Esophagus squamous epithelium (tissue), 5 donors: ENCODE results near the gene FCSK. TPM values are rescaled to one million over a fixed set of nuclear protein-coding genes. Genes with fewer than 3 reads are reported as not detected.
"Not testable (repeated sequence)": the region's sequence is repeated elsewhere in the genome, so short reads cannot be mapped to it uniquely, and the experiment has no call there.

ENCODE experiments used
- DNase-seq: peaks from one replicate; lab custom pipeline; 2025; lab: John Stamatoyannopoulos, UW
- H3K27ac ChIP-seq, 4 donors: fragments of 200-600 bp; sonication (generic); one replicate each; pipeline ENCODE4 v1.5.1; 2016 to 2019; ENCODE audit warnings: mild to moderate bottlenecking in 1 of 4
- H3K27me3 ChIP-seq, 4 donors: fragments of 200-600 bp; sonication (generic); 1 replicate in 3 of 4; 2 replicates in 1 of 4; pipeline versions ENCODE4 v1.5.1 to v1.6.0; 2017 to 2021; ENCODE audit warnings: antibody characterized with exemption in 1 of 4
- H3K36me3 ChIP-seq, 3 donors: fragments of 200-600 bp; sonication (generic); one replicate each; pipeline ENCODE4 v1.5.1; 2016 to 2019
- H3K4me1 ChIP-seq, 3 donors: fragments of 200-600 bp; sonication (generic); one replicate each; pipeline ENCODE4 v1.5.1; 2017 to 2019
- H3K4me3 ChIP-seq, 4 donors: fragments of 200-600 bp; sonication (generic); 1 replicate in 3 of 4; 2 replicates in 1 of 4; pipeline ENCODE4 v1.5.1; 2016 to 2019; ENCODE audit warnings: mild to moderate bottlenecking in 2 of 4, moderate library complexity in 1 of 4
- H3K9me3 ChIP-seq, 3 donors: fragments of 200-600 bp; sonication (generic); one replicate each; pipeline ENCODE4 v1.5.1; 2016 to 2019
- CTCF ChIP-seq, 6 experiments: fragments of 450-650 bp in 4 of 6; fragments of 200-600 bp in 2 of 6; sonication (generic) in 2 of 6; IDR thresholded peaks; one replicate each; pipeline ENCODE4 v1.5.1; 2016 to 2019; ENCODE audit warnings: antibody characterized with exemption in 6 of 6, mild to moderate bottlenecking in 4 of 6, moderate library complexity in 4 of 6
- POLR2A ChIP-seq, 4 donors: fragments of 450-650 bp; IDR thresholded peaks; one replicate each; pipeline ENCODE4 v1.6.1; 2017; ENCODE audit warnings: antibody characterized with exemption in 4 of 4, mild to moderate bottlenecking in 4 of 4, moderate library complexity in 3 of 4
- WGBS, 2 donors: methylation state at CpG; one replicate each; pipeline ENCODE4 v1.1.5; 2018; 5-methylcytosine and 5-hydroxymethylcytosine counted together
- intact Hi-C: fragments of 100-400 bp; cut with DNase I; formaldehyde crosslinking; loops from one replicate; pipeline ENCODE4 v1.15.0; 2022
- total RNA-seq, 4 donors: library from RNA; depleted of rRNA; stranded (reverse); fragments of >200 nt; gene quantifications; one replicate each; pipeline ENCODE4 v1.1.0, GENCODE V29; 2016
- donor health status: DM: yes; HTN: yes; CAD: no.

FCSK gene
- total RNA-seq, 4 donors from 2014 or later, result 10.2 to 13.0 (median 11.0) TPM

DNA sequence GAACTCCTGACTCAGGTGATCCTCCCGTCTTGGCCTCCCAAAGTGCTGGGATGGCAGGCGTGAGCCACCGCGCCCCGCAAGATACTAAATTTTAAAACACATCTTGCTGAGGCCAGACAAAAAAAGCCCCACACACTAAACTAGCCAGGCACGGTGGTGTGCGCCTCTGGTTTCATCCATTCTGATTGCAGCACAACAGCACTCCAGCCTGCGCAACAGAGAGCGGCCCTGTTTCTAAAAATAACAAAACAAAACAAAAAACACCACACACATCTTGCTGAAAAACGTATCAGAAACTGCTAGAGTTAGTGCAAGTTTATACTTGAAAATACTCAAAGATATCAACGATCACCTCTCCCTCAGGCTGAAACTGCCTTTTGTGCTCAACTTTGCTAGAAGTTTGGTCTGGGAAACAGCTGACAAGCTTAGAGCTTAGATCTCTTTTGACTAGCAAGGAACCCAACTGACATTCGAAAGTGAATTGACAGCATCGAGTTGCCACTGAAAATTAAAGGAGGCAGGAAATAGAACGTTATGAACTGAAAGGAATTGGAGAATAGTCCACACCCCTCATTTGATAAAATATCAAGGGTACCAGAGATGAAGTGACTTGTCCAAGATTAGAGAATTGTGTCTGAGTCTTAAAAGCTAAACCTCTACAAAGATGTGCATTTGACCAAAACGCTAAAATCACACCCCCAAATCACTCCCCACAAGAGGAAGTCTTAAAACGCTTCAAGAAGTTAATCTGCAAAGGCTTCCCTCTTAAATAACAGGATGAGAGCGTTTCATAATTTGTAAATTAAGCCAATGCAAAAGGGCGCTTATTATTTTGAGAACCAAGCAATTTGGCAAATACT is 68.1 kb downstream of the FCSK start:
- TF ChIP-seq POLR2A (IDR thresholded peaks at IDR 0.05) (no peak), CTCF (IDR thresholded peaks at IDR 0.05) (no peak)

GRCh38 chr16:70523076-70523742 is 68.8 kb downstream of the FCSK start, which contains the start of gene COG4:
COG4 (minus strand) TSS chr16:70523554; CDS start chr16:70523543, 11 bp downstream.
- Histone ChIP-seq H3K4me1 (peaks cover 15 to 56% (median 37%) of the 10 kb centered on the region in 3 donors), H3K27ac (peak within 1 kb of the TSS; percentile 86 to 93 (median 92)), H3K36me3 (peaks cover 0 to 39% (median 2%) of the 10 kb centered on the region in 3 donors), H3K4me3 (peak within 1 kb of the TSS; percentile 60 to 96 (median 88)), H3K27me3 (no peaks in the 10 kb centered on the region), H3K9me3 (no peaks in the 10 kb centered on the region)
- TF ChIP-seq POLR2A (IDR thresholded peaks at IDR 0.05), result peak in 1 of 4 donors; percentile 16
- TF ChIP-seq CTCF (IDR thresholded peaks at IDR 0.05), result no peak
- WGBS, 2 donors, result 0% methylated on average over 31 to 35 of the region's 36 CpGs
- DNase-seq, result peak; percentile 37
- intact Hi-C loops, result loop anchor here (5.0 kb wide), 1 partner anchor 134 kb away; no protein-coding TSS in a partner anchor

More for the DNA sequence above, 68.1 kb downstream of the FCSK start:
- intact Hi-C loops, result loop anchor here (5.0 kb wide), 1 partner anchor 135 kb away; no protein-coding TSS in a partner anchor
- H3K36me3 ChIP-seq, result peaks cover 0 to 39% (median 4%) of the 10 kb centered on the region in 3 donors
- DNase-seq, result no peak
- WGBS, 2 donors, result 37 to 38% methylated on average over 15 to 16 of the region's 18 CpGs
- peak overlapping the region; percentile 60 to 96 (median 88) for H3K4me3 ChIP-seq
- H3K27me3 ChIP-seq, result no peaks in the 10 kb centered on the region
- peaks cover 15 to 50% (median 36%) of the 10 kb centered on the region in 3 donors for H3K4me1 ChIP-seq
- no peaks in the 10 kb centered on the region for H3K9me3 ChIP-seq
- peak overlapping the region; percentile 86 to 93 (median 92) for H3K27ac ChIP-seq

- intact Hi-C loops, result loop anchor here (5.0 kb wide), 1 partner anchor 133 kb away; no protein-coding TSS in a partner anchor
- Histone ChIP-seq H3K27ac (peak within 1 kb of the TSS; percentile 86 to 93 (median 92)), H3K36me3 (peaks cover 0 to 39% (median 8%) of the 10 kb centered on the region in 3 donors), H3K4me1 (peaks cover 15 to 63% (median 44%) of the 10 kb centered on the region in 3 donors), H3K4me3 (peak within 1 kb of the TSS; percentile 60 to 96 (median 88)), H3K27me3 (no peaks in the 10 kb centered on the region), H3K9me3 (no peaks in the 10 kb centered on the region)
- DNase-seq, result peak; percentile 34
- TF ChIP-seq POLR2A (IDR thresholded peaks at IDR 0.05) (peak in 2 of 4 donors; percentile 39 to 51), CTCF (IDR thresholded peaks at IDR 0.05) (peak in 1 of 6 experiments; percentile 3)
- WGBS, 2 donors, result 1% methylated on average over 29 of the region's 32 CpGs
Measured at GRCh38 chr16:70523743-70524398, 69.5 kb downstream of the FCSK start, which contains the start of gene SF3B3. SF3B3 (plus strand) TSS chr16:70523816; CDS start chr16:70526657, 2,841 bp downstream.

DNA sequence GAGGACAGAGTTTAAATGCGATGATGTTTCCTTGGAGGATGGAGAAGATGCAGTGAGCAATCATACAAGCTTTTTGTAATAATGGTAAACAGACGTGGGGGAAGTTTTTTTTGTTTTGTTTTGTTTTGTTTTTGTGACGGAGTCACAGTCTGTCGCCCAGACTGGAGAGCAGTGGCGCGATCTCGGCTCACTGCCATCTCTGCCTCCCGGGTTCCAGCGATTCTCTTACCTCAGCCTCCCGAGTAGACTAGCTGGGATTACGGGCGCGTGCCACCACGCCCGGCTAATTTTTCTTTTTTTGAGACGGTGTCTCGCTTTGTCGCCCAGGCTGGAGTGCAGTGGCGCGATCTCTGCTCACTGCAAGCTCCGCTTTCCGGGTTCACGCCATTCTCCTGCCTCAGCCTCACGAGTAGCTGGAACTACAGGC is 70.0 kb downstream of the FCSK start:
- Histone ChIP-seq H3K36me3 (peaks cover 0 to 42% (median 12%) of the 10 kb centered on the region in 3 donors), H3K27ac (peak overlapping the region; percentile 86 to 93 (median 92)), H3K4me1 (peaks cover 15 to 68% (median 48%) of the 10 kb centered on the region in 3 donors), H3K4me3 (peak overlapping the region; percentile 60 to 96 (median 88))
- not testable (repeated sequence) for H3K9me3 ChIP-seq, H3K27me3 ChIP-seq, DNase-seq
- intact Hi-C loops, result loop anchor here (5.0 kb wide), 1 partner anchor 133 kb away; no protein-coding TSS in a partner anchor
- WGBS, 2 donors, result 0 to 2% methylated on average over 21 to 24 of the region's 24 CpGs

DNA sequence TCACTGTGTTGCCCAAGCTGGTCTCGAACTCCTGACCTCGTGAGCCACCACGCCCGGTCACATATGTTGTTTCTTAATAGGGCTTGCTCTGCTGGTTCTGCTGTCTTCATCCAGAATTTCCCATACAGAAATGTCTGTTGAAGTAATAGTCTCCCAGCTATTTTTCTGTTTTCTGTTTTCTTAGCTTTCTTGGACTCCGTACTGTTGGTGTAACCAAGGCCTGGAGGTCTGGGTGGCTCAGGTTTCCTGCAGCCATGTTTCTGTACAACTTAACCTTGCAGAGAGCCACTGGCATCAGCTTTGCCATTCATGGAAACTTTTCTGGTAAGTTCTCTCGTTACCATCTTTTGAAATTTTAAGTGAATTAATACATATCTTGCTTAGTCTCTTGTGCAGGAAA is 72.0 kb downstream of the FCSK start:
- no peaks in the 10 kb centered on the region for H3K9me3 ChIP-seq
- H3K36me3 ChIP-seq, result peaks cover 7 to 56% (median 29%) of the 10 kb centered on the region in 3 donors
- H3K27me3 ChIP-seq, result no peaks in the 10 kb centered on the region
- no peak overlapping the region for H3K4me3 ChIP-seq
- TF ChIP-seq POLR2A (IDR thresholded peaks at IDR 0.05) (no peak), CTCF (IDR thresholded peaks at IDR 0.05) (no peak)
- intact Hi-C loops, result no loop called here
- H3K4me1 ChIP-seq, result peaks cover 15 to 74% (median 48%) of the 10 kb centered on the region in 3 donors
- H3K27ac ChIP-seq, result peak overlapping the region in 1 of 4 donors; percentile 7
- WGBS, 2 donors, result 62 to 69% methylated on average over 6 of the region's 6 CpGs
- no peak for DNase-seq
